ENCODE measurements around the gene ZNF197. TPM values are rescaled to one million over a fixed set of nuclear protein-coding genes. Genes with fewer than 3 reads are reported as not detected.
"Not testable (repeated sequence)": the region's sequence is repeated elsewhere in the genome, so short reads cannot be mapped to it uniquely, and the experiment has no call there.

Gene ZNF197
- total RNA-seq, 1 experiment from 2014 or later: 17.5 TPM

DNA sequence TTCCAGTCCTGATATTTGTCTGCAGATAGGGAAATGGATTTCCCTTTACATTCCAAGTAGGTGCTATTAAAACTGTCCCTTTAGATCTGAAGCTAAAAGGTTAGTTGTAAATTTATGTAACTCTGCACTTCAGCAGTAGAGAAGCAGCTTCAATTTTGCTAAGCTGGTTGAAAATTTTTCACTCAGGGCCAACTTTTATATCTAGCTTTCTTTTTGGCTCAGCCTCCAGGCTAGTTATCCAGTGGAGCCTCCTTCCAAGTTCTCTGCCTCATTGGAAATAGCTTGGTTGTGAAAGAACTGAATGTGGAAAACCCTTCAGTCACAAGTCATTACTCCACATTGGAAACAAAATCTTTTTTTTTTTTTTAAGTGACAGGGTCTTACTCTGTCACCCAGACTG is 48.2 kb upstream of the ZNF197 start:
- no peaks in the 10 kb centered on the region for H3K79me2 ChIP-seq (ENCODE audit: insufficient read depth, low read length)
- H4K91ac ChIP-seq (ENCODE audit: insufficient read length, low read depth, low read length): no peak overlapping the region
- H4K20me1 ChIP-seq (ENCODE audit: control insufficient read depth, insufficient read depth, insufficient read length): no peaks in the 10 kb centered on the region
- H3K23ac ChIP-seq (ENCODE audit: insufficient read length, low read depth, low read length): no peak overlapping the region
- H3K4ac ChIP-seq (ENCODE audit: low read depth, low read length): no peak overlapping the region
- H3K27ac Mint-ChIP-seq: no peak overlapping the region
- H3K9me3 Mint-ChIP-seq: peaks cover 1 to 5% of the 10 kb centered on the region in 2 experiments; a peak in 3 of 5 replicates
- TF ChIP-seq, protein P1, sequence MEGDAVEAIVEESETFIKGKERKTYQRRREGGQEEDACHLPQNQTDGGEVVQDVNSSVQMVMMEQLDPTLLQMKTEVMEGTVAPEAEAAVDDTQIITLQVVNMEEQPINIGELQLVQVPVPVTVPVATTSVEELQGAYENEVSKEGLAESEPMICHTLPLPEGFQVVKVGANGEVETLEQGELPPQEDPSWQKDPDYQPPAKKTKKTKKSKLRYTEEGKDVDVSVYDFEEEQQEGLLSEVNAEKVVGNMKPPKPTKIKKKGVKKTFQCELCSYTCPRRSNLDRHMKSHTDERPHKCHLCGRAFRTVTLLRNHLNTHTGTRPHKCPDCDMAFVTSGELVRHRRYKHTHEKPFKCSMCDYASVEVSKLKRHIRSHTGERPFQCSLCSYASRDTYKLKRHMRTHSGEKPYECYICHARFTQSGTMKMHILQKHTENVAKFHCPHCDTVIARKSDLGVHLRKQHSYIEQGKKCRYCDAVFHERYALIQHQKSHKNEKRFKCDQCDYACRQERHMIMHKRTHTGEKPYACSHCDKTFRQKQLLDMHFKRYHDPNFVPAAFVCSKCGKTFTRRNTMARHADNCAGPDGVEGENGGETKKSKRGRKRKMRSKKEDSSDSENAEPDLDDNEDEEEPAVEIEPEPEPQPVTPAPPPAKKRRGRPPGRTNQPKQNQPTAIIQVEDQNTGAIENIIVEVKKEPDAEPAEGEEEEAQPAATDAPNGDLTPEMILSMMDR (conservative IDR thresholded peaks at IDR 0.05): no peak
- no peak overlapping the region for H3K9ac ChIP-seq (ENCODE audit: extremely low read depth, insufficient read length, low read length)
- no peaks in the 10 kb centered on the region for H3K79me1 ChIP-seq (ENCODE audit: insufficient read depth, low read depth, low read length, poor library complexity, severe bottlenecking)
- H3K18ac ChIP-seq (ENCODE audit: insufficient read length, low read depth, low read length): no peak overlapping the region
- H3K4me1 ChIP-seq (ENCODE audit: insufficient read depth, low read length): no peaks in the 10 kb centered on the region
- no peak overlapping the region for H2BK15ac ChIP-seq (ENCODE audit: low read depth, low read length)
- no peak overlapping the region for H3T11ph ChIP-seq (ENCODE audit: low read length)
- no peak overlapping the region for H2BK5ac ChIP-seq (ENCODE audit: insufficient read length, low read length)
- H3K36me3 Mint-ChIP-seq (ENCODE audit: insufficient read depth in 1 of 3, low read depth in 3 of 3): peaks cover 31 to 41% (median 31%) of the 10 kb centered on the region in 3 experiments
- no peak overlapping the region for H3K56ac ChIP-seq (ENCODE audit: insufficient read length, low read depth, low read length)
- no peak overlapping the region for H2AK5ac ChIP-seq (ENCODE audit: insufficient read length, low read length)
- no peak overlapping the region for H2BK20ac ChIP-seq (ENCODE audit: low read depth, low read length, poor library complexity, severe bottlenecking)
- no peaks in the 10 kb centered on the region; the same call in 1 of the 2 replicates for H3K27me3 Mint-ChIP-seq (ENCODE audit: low read depth)
- no peak for DNase-seq
- no peak overlapping the region for H3K4me2 ChIP-seq (ENCODE audit: insufficient read depth, insufficient read length, low read length)
- H3K9me3 ChIP-seq (ENCODE audit: control insufficient read depth, low read depth, low read length): no peaks in the 10 kb centered on the region
- no peaks in the 10 kb centered on the region for H3K23me2 ChIP-seq (ENCODE audit: insufficient read length, low read depth, low read length, poor library complexity, severe bottlenecking)
- no peak overlapping the region for H4K5ac ChIP-seq (ENCODE audit: insufficient read length, low read depth, low read length)
- H3K14ac ChIP-seq (ENCODE audit: insufficient read depth, low read length): no peak overlapping the region
- no peak overlapping the region for H3K27ac ChIP-seq (ENCODE audit: insufficient read length, low read depth, low read length)
- H3K4me1 Mint-ChIP-seq: no peaks in the 10 kb centered on the region
- no peak overlapping the region for H3K4me3 Mint-ChIP-seq
- no peak overlapping the region for H2BK12ac ChIP-seq (ENCODE audit: insufficient read length, low read depth, low read length)
- H2BK120ac ChIP-seq (ENCODE audit: low read depth, low read length, poor library complexity, severe bottlenecking): no peak overlapping the region
- H2AFZ ChIP-seq (ENCODE audit: low read length): no peak overlapping the region
- H4K8ac ChIP-seq (replicated peaks; ENCODE audit: insufficient read length, low read depth, low read length): no peak overlapping the region
- H3K27me3 ChIP-seq (ENCODE audit: insufficient read depth, low read length): no peaks in the 10 kb centered on the region

DNA sequence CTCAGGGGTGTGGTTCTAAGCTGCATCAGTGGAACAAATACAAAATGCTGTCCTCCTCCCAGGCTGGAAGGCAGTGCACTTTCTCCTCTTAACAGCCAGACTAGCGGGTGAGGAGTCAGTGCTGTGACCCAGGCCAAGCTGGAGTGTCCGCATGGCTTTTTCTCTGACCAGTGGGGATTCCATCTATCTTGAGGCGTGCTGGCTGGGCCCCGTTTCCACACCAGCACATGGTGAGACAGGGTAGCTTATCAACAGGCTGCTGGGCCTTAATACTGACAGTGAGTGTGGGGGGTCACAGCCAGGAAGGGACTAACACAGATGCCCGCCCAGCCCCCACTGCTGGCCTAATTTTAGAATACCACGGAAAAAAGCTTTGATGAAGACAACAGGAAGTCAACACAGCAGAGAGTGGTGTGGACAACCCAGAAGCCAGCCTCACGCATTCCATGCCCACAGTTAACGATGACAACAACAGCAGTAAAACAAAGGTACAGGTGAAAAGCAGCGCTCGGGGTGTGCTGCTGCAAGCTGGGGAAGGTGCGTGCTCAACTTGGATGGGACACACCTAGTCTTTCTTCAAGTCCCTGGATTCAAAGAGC is 47.4 kb upstream of the ZNF197 start:
- not testable (repeated sequence) for H3K9me3 Mint-ChIP-seq; H3K18ac ChIP-seq (ENCODE audit: insufficient read length, low read depth, low read length); H2BK12ac ChIP-seq (ENCODE audit: insufficient read length, low read depth, low read length); DNase-seq; H3T11ph ChIP-seq (ENCODE audit: low read length); H3K9me3 ChIP-seq (ENCODE audit: control insufficient read depth, low read depth, low read length); H2BK20ac ChIP-seq (ENCODE audit: low read depth, low read length, poor library complexity, severe bottlenecking); H2BK120ac ChIP-seq (ENCODE audit: low read depth, low read length, poor library complexity, severe bottlenecking); H3K4me1 ChIP-seq (ENCODE audit: insufficient read depth, low read length); H3K79me2 ChIP-seq (ENCODE audit: insufficient read depth, low read length); H3K4me3 Mint-ChIP-seq; H3K4me2 ChIP-seq (ENCODE audit: insufficient read depth, insufficient read length, low read length); H3K4ac ChIP-seq (ENCODE audit: low read depth, low read length); H3K79me1 ChIP-seq (ENCODE audit: insufficient read depth, low read depth, low read length, poor library complexity, severe bottlenecking); H3K27ac ChIP-seq (ENCODE audit: insufficient read length, low read depth, low read length); H3K27me3 ChIP-seq (ENCODE audit: insufficient read depth, low read length); H3K56ac ChIP-seq (ENCODE audit: insufficient read length, low read depth, low read length); H2AFZ ChIP-seq (ENCODE audit: low read length); H3K27me3 Mint-ChIP-seq (ENCODE audit: low read depth); H3K4me1 Mint-ChIP-seq; H2BK5ac ChIP-seq (ENCODE audit: insufficient read length, low read length); H2AK5ac ChIP-seq (ENCODE audit: insufficient read length, low read length); H4K8ac ChIP-seq (replicated peaks; ENCODE audit: insufficient read length, low read depth, low read length); H3K23ac ChIP-seq (ENCODE audit: insufficient read length, low read depth, low read length); H2BK15ac ChIP-seq (ENCODE audit: low read depth, low read length); H3K23me2 ChIP-seq (ENCODE audit: insufficient read length, low read depth, low read length, poor library complexity, severe bottlenecking); H4K20me1 ChIP-seq (ENCODE audit: control insufficient read depth, insufficient read depth, insufficient read length); H3K9ac ChIP-seq (ENCODE audit: extremely low read depth, insufficient read length, low read length); H4K91ac ChIP-seq (ENCODE audit: insufficient read length, low read depth, low read length); H3K14ac ChIP-seq (ENCODE audit: insufficient read depth, low read length); H4K5ac ChIP-seq (ENCODE audit: insufficient read length, low read depth, low read length); H3K27ac Mint-ChIP-seq
- no CpG with 5 or more reads among the region's 11 CpGs for WGBS (ENCODE audit: extremely low coverage, insufficient read length, low lambda C conversion rate)
- peaks cover 23 to 32% (median 24%) of the 10 kb centered on the region in 3 experiments for H3K36me3 Mint-ChIP-seq (ENCODE audit: insufficient read depth in 1 of 3, low read depth in 3 of 3)

Data from H9 (cell line).